GM20431 (cell line): Measurements from ENCODE around the gene ST3GAL3.

Experiments
- in situ Hi-C: fragments of 300-500 bp; cut with MseI, MboI; formaldehyde crosslinking; loops from one replicate; pipeline ENCODE4 v1.15.0; 2020; ENCODE audit warnings: low sequenced_read_pairs; ENCODE audit not compliant: unreplicated experiment

ST3GAL3 gene

GRCh38 chr1:43841321-43842174 lies 134.2 kb downstream of the ST3GAL3 start:
- in situ Hi-C loops: no loop called here

DNA sequence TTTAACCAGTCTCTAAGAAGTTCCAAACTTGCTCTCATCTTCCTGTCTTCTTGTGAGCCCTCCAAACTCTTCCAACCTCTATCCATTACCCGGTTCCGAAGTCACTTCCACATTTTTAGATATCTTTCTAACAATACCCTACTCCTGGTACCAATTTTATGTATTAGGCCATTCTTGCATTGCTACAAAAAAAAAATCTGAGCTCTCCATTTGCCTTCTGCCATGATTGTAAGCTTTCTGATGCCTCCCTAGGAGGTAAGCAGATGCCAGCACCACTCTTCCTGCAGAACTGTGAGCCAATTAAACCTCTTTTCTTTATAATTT lies 134.8 kb downstream of the ST3GAL3 start:
- in situ Hi-C loops: no loop called here

GRCh38 chr1:43843684-43844083 lies 136.3 kb downstream of the ST3GAL3 start:
- in situ Hi-C loops: no loop called here

DNA sequence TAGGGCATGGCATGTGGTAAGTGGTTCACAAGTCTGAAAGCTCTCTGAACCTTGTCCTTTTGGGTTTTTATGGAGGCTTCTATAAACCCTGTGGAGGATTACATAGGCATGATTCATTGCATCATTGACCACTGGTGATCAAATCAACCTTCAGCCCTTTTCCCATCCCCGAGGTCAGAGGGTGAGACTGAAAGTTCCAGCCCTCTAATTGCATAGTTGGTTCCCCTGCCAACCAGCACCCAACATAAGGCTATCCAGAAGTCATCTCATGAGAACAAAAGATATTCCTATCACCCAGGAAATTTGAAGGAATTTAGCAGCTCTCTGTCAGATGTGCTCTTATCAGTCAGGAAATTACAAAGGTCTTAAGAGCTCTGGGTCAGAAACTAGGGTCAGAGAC lies 136.8 kb downstream of the ST3GAL3 start:
- in situ Hi-C loops: no loop called here

DNA sequence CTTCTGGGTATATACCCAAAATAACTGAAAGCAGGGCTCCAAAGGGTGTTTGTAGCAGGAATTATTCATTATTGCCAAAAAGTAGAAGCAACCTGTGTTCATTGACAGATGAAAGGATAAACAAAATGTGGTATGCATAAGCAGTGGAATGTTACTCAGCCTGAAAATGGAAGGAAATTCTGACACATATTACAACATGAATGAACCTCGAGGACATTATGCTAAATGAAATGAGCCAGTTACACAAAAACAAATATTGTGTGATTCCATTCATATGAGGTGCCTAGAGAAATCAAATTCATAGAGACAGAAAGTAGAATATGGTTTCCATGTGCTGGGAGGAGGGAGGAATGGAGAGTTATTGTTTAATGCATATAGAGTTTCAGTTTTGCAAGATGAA lies 140.0 kb downstream of the ST3GAL3 start:
- in situ Hi-C loops: no loop called here

DNA sequence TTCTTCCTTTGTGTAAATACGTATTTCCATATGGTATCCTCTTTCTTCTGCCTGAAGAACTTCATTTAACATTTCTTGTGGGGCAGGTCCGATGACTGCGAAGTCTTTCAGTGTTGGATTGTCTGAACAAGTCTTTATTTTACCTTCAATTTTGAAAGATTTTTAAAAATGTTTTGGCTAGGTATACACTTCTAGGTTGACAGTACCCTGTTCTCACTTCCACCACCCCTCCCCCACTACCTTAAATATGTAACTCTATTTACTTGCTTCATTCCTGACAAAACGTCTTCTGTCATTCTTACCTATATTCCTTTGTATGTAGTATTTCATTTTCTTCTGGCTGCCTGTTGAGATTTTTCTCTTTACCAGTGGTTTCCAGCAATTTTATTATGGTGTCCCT lies 140.5 kb downstream of the ST3GAL3 start:
- in situ Hi-C loops: no loop called here

GRCh38 chr1:43849670-43850069 lies 142.3 kb downstream of the ST3GAL3 start:
- in situ Hi-C loops: no loop called here

GRCh38 chr1:43850591-43851233 lies 143.4 kb downstream of the ST3GAL3 start:
- in situ Hi-C loops: no loop called here

DNA sequence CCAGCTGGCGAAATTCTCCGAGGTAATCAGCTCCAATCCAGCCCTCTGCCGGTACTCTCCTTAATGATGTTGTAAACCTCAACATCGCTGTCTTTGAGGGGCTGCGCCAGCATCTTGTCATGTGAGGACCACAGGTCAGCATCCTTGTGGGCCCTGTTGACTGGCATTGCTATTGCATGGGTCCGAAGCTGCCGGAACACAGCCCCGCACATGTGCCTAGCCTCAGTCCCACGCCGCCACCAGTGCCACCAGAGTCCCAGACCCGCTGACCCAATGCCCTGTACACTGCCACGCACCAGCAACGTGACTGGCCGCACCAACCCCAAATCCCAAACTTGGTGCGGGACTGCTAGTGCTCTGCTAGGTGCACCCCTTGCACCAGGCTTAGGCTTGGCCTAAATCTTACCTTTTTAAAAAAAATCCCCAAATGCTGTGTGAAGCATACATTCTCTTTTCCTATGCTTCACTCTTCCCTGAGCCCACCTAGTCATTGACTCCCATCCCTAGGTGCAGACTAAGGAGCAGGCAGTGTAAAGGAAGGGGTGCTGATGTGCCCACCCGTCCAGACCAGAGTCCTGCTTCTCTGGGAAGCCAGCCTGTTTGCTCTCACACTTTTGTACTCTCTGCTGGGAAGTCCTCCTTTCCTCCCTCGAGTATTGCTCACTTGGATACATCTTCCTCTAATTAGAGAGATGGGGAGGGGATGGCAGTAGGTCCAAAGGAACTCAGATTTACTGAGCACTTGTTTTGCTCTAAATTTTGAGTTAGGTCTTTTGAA lies 144.4 kb downstream of the ST3GAL3 start:
- in situ Hi-C loops: no loop called here

GRCh38 chr1:43853161-43853921 lies 146.0 kb downstream of the ST3GAL3 start:
- in situ Hi-C loops: no loop called here

- in situ Hi-C loops: no loop called here
These were observed 147.1 kb downstream of the ST3GAL3 start for GRCh38 chr1:43854473-43854872.

GRCh38 chr1:43856188-43856587 lies 148.9 kb downstream of the ST3GAL3 start:
- in situ Hi-C loops: no loop called here

- in situ Hi-C loops: no loop called here
These were observed 149.8 kb downstream of the ST3GAL3 start for GRCh38 chr1:43857163-43857562.

GRCh38 chr1:43858324-43858723 lies 151.0 kb downstream of the ST3GAL3 start:
- in situ Hi-C loops: no loop called here

DNA sequence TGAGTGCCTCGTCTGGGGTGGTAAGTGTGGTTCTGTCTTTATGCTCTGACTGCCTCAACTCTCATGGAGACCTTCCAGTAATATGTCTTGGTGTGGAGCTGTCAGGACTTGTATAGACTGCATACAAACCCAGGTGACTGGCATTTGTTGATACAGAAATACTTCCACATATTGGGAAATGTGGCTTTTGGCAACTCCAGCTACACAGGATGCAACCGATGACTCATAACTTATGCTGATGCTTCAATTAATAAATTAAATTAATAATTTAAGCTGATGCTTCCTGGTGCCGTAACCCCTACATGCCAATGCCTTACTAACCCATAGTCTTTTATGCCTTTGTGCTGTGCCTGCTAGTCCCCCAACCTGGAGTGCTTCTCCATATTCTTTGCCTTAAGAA lies 154.0 kb downstream of the ST3GAL3 start:
- in situ Hi-C loops: no loop called here

- in situ Hi-C loops: no loop called here
These were observed 154.8 kb downstream of the ST3GAL3 start for GRCh38 chr1:43861988-43862735.

DNA sequence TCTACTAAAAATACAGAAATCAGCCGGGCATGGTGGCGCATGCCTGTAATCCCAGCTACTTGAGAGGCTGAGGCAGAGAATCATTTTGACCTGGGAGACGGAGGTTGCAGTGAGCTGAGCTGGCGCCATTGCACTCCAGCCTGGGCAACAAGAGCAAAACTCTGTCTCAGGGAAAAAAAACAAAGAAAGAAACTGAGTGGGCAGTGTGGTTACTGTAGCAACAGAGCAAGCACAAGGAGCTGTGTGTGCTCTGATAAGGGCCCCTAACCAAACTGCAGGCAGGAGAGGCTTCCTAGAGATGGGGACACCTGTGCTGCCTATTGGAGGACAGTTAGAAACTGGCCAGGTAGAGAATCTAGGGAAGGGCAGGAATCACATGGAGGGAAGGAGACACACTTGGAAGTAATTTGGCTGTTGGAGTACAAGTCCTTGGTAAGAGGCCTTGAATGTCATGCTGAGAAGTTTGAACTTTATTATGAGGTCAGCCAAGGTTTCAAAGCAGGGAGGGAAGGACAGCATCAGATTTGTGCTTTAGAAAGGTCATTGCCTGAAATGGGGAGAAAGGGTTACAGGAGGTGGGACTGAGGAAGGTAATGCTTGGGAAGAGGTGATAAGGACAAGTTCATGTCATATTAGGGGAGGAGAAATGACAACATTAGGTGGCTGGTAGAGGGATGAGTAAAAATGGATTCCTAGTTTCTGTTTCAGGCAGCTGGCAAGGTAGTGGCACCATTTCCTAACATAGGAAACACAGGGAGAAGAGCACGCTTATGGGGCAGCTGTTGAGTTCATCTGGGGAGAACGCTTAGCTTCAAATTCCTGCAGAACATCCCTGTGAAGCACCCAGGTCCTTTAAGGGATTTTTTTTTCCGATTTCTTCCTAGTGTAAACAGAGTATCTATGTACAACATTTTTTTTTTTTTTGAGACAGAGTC lies 157.0 kb downstream of the ST3GAL3 start:
- in situ Hi-C loops: no loop called here

DNA sequence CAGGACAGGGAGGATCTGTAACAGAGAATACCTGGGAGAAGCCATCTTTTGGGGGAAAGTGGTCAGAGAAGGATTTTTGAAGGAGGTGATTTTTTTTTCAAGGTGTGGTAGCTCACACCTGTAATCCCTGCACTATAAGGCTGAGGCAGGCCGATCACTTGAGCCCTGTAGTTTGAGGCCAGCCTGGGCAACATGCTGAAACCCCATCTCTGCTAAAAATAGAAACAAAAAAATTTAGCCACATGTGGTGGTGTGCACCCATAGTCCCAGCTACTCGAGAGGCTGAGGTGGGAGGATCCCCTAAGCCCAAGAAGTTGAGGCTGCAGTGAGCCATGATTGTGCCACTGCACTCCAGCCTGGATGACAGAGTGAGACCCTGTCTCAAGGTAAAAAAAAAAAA lies 158.9 kb downstream of the ST3GAL3 start:
- in situ Hi-C loops: no loop called here
